OCI-LY3 (cell line): Measurements from ENCODE around the gene COL4A1.

Experiments
- EZH2phosphoT487 ChIP-seq: fragments of 200-600 bp; shearing (Covaris generic); IDR thresholded peaks from 2 replicates; pipeline ENCODE4 v1.6.1; 2018; ENCODE audit warnings: antibody characterized with exemption, mixed run types, low read depth
- TF ChIP-seq, protein P1 (sequence below): fragments of 200-600, 300-600 bp; sonication (generic); IDR thresholded peaks from 2 replicates; pipeline ENCODE4 v1.5.1; 2014; ENCODE audit warnings: antibody characterized with exemption, low read length, low read depth

DNA sequence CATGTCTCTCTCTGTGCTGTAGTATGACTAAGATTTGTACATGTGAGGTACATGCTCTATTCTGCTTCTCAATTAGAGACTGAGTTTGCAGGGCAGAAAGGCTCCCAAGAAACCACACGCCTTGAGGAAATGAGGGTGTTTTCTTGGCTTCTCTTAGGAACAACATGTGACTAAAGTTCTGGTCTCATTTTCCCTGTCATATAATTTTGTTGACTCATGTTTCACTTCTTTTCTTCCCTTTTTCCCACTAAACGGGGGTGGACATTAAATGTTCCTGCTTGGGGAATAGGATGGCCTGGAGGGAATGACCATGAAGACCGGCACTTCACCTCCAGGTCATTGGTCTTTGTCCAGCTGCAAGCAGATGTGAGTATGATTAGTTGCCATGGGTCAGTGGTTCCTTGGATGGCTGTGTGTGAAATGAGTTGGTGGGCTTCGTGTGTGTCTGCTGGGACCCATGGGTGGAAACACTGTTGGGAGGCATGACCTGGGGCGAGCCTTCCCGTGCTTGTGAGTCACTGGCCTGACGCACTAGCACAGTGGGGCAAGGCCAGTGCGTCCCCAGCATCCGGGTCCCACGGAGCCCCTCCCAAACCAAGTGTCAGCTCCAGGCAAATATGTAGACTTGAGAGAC, 56.6 kb downstream of the COL4A1 start:
- TF ChIP-seq, protein P1, sequence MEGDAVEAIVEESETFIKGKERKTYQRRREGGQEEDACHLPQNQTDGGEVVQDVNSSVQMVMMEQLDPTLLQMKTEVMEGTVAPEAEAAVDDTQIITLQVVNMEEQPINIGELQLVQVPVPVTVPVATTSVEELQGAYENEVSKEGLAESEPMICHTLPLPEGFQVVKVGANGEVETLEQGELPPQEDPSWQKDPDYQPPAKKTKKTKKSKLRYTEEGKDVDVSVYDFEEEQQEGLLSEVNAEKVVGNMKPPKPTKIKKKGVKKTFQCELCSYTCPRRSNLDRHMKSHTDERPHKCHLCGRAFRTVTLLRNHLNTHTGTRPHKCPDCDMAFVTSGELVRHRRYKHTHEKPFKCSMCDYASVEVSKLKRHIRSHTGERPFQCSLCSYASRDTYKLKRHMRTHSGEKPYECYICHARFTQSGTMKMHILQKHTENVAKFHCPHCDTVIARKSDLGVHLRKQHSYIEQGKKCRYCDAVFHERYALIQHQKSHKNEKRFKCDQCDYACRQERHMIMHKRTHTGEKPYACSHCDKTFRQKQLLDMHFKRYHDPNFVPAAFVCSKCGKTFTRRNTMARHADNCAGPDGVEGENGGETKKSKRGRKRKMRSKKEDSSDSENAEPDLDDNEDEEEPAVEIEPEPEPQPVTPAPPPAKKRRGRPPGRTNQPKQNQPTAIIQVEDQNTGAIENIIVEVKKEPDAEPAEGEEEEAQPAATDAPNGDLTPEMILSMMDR, result no peak
- TF ChIP-seq EZH2phosphoT487, result no peak
